ENCODE data around the gene NAB1.
"Not testable (repeated sequence)": the region's sequence is repeated elsewhere in the genome, so short reads cannot be mapped to it uniquely, and the experiment has no call there.

The NAB1 gene

GRCh38 chr2:190649035-190649797 is at the start of gene NAB1:
Gene NAB1 (plus strand): TSS chr2:190649083. CDS start chr2:190659177, 10,094 bp downstream.
- peak; percentile 56 for DNase-seq

GRCh38 chr2:190599546-190600220 is 49.2 kb upstream of the NAB1 start:
- DNase-seq: peak; percentile 67

- DNase-seq: no peak
Measured at GRCh38 chr2:190600293-190601103, 48.4 kb upstream of the NAB1 start.

GRCh38 chr2:190603374-190603773 is 45.5 kb upstream of the NAB1 start:
- no peak for DNase-seq

- no peak for DNase-seq
Measured at GRCh38 chr2:190607014-190607597, 41.8 kb upstream of the NAB1 start.

- no peak for DNase-seq
Measured at GRCh38 chr2:190607657-190608357, 41.1 kb upstream of the NAB1 start.

- DNase-seq: not testable (repeated sequence)
Measured at GRCh38 chr2:190608863-190609262, 40.0 kb upstream of the NAB1 start.

- not testable (repeated sequence) for DNase-seq
Measured at GRCh38 chr2:190609397-190609796, 39.5 kb upstream of the NAB1 start.

GRCh38 chr2:190610528-190610927 is 38.4 kb upstream of the NAB1 start:
- not testable (repeated sequence) for DNase-seq

- no peak for DNase-seq
Measured at GRCh38 chr2:190615555-190616200, 33.2 kb upstream of the NAB1 start.

GRCh38 chr2:190618030-190618429 is 30.9 kb upstream of the NAB1 start:
- DNase-seq: no peak

- no peak for DNase-seq
Measured at GRCh38 chr2:190625691-190626090, 23.2 kb upstream of the NAB1 start.

- DNase-seq: no peak
Measured at GRCh38 chr2:190626641-190627210, 22.2 kb upstream of the NAB1 start.

- no peak for DNase-seq
Measured at GRCh38 chr2:190627448-190628412, 21.2 kb upstream of the NAB1 start.

- DNase-seq: no peak
Measured at GRCh38 chr2:190628591-190629319, 20.1 kb upstream of the NAB1 start.

GRCh38 chr2:190634381-190634780 is 14.5 kb upstream of the NAB1 start:
- no peak for DNase-seq

GRCh38 chr2:190635781-190636180 is 13.1 kb upstream of the NAB1 start:
- DNase-seq: no peak

- DNase-seq: no peak
Measured at GRCh38 chr2:190636361-190636760, 12.5 kb upstream of the NAB1 start.

GRCh38 chr2:190637281-190637734 is 11.6 kb upstream of the NAB1 start:
- no peak for DNase-seq

All from RPMI8226 (cell line).